ENCODE results near the gene GSTM1. TPM values are rescaled to one million over a fixed set of nuclear protein-coding genes. Genes with fewer than 3 reads are reported as not detected.
"Not testable (repeated sequence)": the region's sequence is repeated elsewhere in the genome, so short reads cannot be mapped to it uniquely, and the experiment has no call there.

The GSTM1 gene
- total RNA-seq, 4 donors from 2014 or later = 9.4 TPM; not detected in 3

GRCh38 chr1:109659145-109659544 is 28.5 kb upstream of the GSTM1 start:
- no peak for DNase-seq
- H3K4me3 ChIP-seq = no peak overlapping the region
- no peaks in the 10 kb centered on the region for H3K27me3 ChIP-seq
- TF ChIP-seq CTCF (IDR thresholded peaks at IDR 0.05) = no peak
- TF ChIP-seq POLR2A (IDR thresholded peaks at IDR 0.05) = no peak
- intact Hi-C loops (cut with DNase I; ENCODE audit: low total_unique reads) = loop anchor here (10.0 kb wide), 1 partner anchor 326 kb away; the partner anchor contains the start of gene AHCYL1
- H3K9me3 ChIP-seq = no peaks in the 10 kb centered on the region
- no peak overlapping the region for H3K27ac ChIP-seq
- no peaks in the 10 kb centered on the region for H3K4me1 ChIP-seq
- no peaks in the 10 kb centered on the region for H3K36me3 ChIP-seq

GRCh38 chr1:109659997-109660690 is 27.5 kb upstream of the GSTM1 start:
- Histone ChIP-seq H3K36me3 (no peaks in the 10 kb centered on the region), H3K27me3 (no peaks in the 10 kb centered on the region), H3K4me1 (no peaks in the 10 kb centered on the region), H3K9me3 (no peaks in the 10 kb centered on the region), H3K4me3 (no peak overlapping the region), H3K27ac (no peak overlapping the region)
- intact Hi-C loops (cut with DNase I; ENCODE audit: low total_unique reads) = loop anchor here (10.0 kb wide), 1 partner anchor 325 kb away; the partner anchor contains the start of gene AHCYL1
- DNase-seq = no peak
- TF ChIP-seq POLR2A (IDR thresholded peaks at IDR 0.05) = no peak

GRCh38 chr1:109660691-109661026 is 27.0 kb upstream of the GSTM1 start:
- H3K36me3 ChIP-seq = not testable (repeated sequence)

GRCh38 chr1:109661391-109661790 is 26.2 kb upstream of the GSTM1 start:
- H3K27me3 ChIP-seq = no peaks in the 10 kb centered on the region
- H3K4me1 ChIP-seq = no peaks in the 10 kb centered on the region
- H3K4me3 ChIP-seq = no peak overlapping the region
- no peaks in the 10 kb centered on the region for H3K36me3 ChIP-seq
- intact Hi-C loops (cut with DNase I; ENCODE audit: low total_unique reads) = no loop called here
- DNase-seq = no peak
- H3K9me3 ChIP-seq = no peaks in the 10 kb centered on the region
- TF ChIP-seq POLR2A (IDR thresholded peaks at IDR 0.05) (no peak), CTCF (IDR thresholded peaks at IDR 0.05) (no peak)
- H3K27ac ChIP-seq = no peak overlapping the region

More at GRCh38 chr1:109660691-109661026, 27.0 kb upstream of the GSTM1 start:
- H3K4me1 ChIP-seq; H3K27me3 ChIP-seq; DNase-seq; H3K4me3 ChIP-seq; intact Hi-C loops (cut with DNase I; ENCODE audit: low total_unique reads); H3K9me3 ChIP-seq; H3K27ac ChIP-seq: not testable (repeated sequence)

GRCh38 chr1:109664671-109665070 is 22.9 kb upstream of the GSTM1 start:
- Histone ChIP-seq H3K4me1 (no peaks in the 10 kb centered on the region), H3K27me3 (no peaks in the 10 kb centered on the region), H3K9me3 (no peaks in the 10 kb centered on the region), H3K4me3 (no peak overlapping the region), H3K36me3 (no peaks in the 10 kb centered on the region), H3K27ac (no peak overlapping the region)
- intact Hi-C loops (cut with DNase I; ENCODE audit: low total_unique reads) = no loop called here
- no peak for DNase-seq
- TF ChIP-seq POLR2A (IDR thresholded peaks at IDR 0.05) (no peak), CTCF (IDR thresholded peaks at IDR 0.05) (no peak)

- H3K27ac ChIP-seq = peak within 1 kb of the TSS; percentile 53 to 76
- TF ChIP-seq CTCF (IDR thresholded peaks at IDR 0.05) (no peak), POLR2A (IDR thresholded peaks at IDR 0.05) (peak; percentile 21 to 39)
- H3K27me3 ChIP-seq = no peaks in the 10 kb centered on the region
- DNase-seq = peak; percentile 95
- no peaks in the 10 kb centered on the region for H3K36me3 ChIP-seq
- no peaks in the 10 kb centered on the region for H3K9me3 ChIP-seq
- H3K4me3 ChIP-seq = peak within 1 kb of the TSS; percentile 52 to 82
- H3K4me1 ChIP-seq = no peaks in the 10 kb centered on the region
- intact Hi-C loops (cut with DNase I; ENCODE audit: low total_unique reads) = no loop called here
Observed at GRCh38 chr1:109667452-109668122, 20.0 kb upstream of the GSTM1 start, which contains the start of gene GSTM2. Gene GSTM2 (plus strand): TSS chr1:109668057. CDS start chr1:109668116, 59 bp downstream.
